Liver (tissue), 9 donors: ENCODE data around the gene DEFB114. TPM values are rescaled to one million over a fixed set of nuclear protein-coding genes. Genes with fewer than 3 reads are reported as not detected.

ENCODE experiments used
- DNase-seq: peaks from one replicate; pipeline ENCODE4 v3.0.0-alpha.2; 2017; ENCODE audit warnings: low spot score
- H3K27ac ChIP-seq, 2 donors: one replicate each; pipeline ENCODE4 v1.7.0; 2013; ENCODE audit warnings: inconsistent platforms in 2 of 2, low read length in 2 of 2, control low read depth in 1 of 2, low read depth in 1 of 2, mild to moderate bottlenecking in 1 of 2
- H3K27me3 ChIP-seq, 4 donors: one replicate each; pipeline versions ENCODE4 v1.6.1 to v1.7.0; 2013; ENCODE audit warnings: low read length in 3 of 4, inconsistent platforms in 1 of 4, mild to moderate bottlenecking in 1 of 4, moderate library complexity in 1 of 4; ENCODE audit not compliant: control insufficient read depth in 4 of 4, insufficient read depth in 4 of 4
- H3K36me3 ChIP-seq, 4 donors: one replicate each; pipeline versions ENCODE4 v1.6.1 to v1.7.0; 2013; ENCODE audit warnings: low read length in 3 of 4, mild to moderate bottlenecking in 3 of 4, low read depth in 1 of 4, moderate library complexity in 1 of 4; ENCODE audit not compliant: control insufficient read depth in 4 of 4, insufficient read depth in 3 of 4
- H3K4me1 ChIP-seq, 4 donors: one replicate each; pipeline versions ENCODE4 v1.6.1 to v1.7.0; 2013; ENCODE audit warnings: low read length in 3 of 4, mild to moderate bottlenecking in 3 of 4, moderate library complexity in 1 of 4; ENCODE audit not compliant: control insufficient read depth in 4 of 4, insufficient read depth in 4 of 4
- H3K4me3 ChIP-seq, 3 donors: one replicate each; pipeline versions ENCODE4 v1.6.1 to v1.7.0; 2013; ENCODE audit warnings: low read length in 3 of 3, control low read depth in 1 of 3, low read depth in 1 of 3, mild to moderate bottlenecking in 1 of 3
- H3K9ac ChIP-seq, 2 donors: one replicate each; pipeline ENCODE4 v1.7.0; 2013; ENCODE audit warnings: low read length in 2 of 2, mild to moderate bottlenecking in 2 of 2, moderate library complexity in 2 of 2, control low read depth in 1 of 2, low read depth in 1 of 2
- H3K9me3 ChIP-seq, 4 donors: one replicate each; pipeline versions ENCODE4 v1.6.1 to v1.7.0; 2013; ENCODE audit warnings: low read length in 3 of 4; ENCODE audit not compliant: control insufficient read depth in 4 of 4
- CTCF ChIP-seq: fragments of 150-350 bp; IDR thresholded peaks from 2 replicates; pipeline ENCODE4 v1.5.1; 2017; ENCODE audit warnings: improper control_type of control experiment, low read depth, low read length; ENCODE audit not compliant: missing input control
- EGR1 ChIP-seq, 2 donors: IDR thresholded peaks; 2 replicates each; pipeline ENCODE4 v1.6.1; 2016 to 2018; ENCODE audit warnings: antibody characterized with exemption in 2 of 2, low read depth in 2 of 2
- FOXA1 ChIP-seq: IDR thresholded peaks from 2 replicates; pipeline ENCODE4 v1.6.1; 2016; ENCODE audit warnings: antibody characterized with exemption
- FOXA2 ChIP-seq: IDR thresholded peaks from 2 replicates; pipeline ENCODE4 v1.6.1; 2016; ENCODE audit warnings: antibody characterized with exemption
- GABPA ChIP-seq, 2 donors: IDR thresholded peaks in 1 of 2; conservative IDR thresholded peaks in 1 of 2; 2 replicates each; pipeline ENCODE4 v1.6.1; 2016; ENCODE audit warnings: antibody characterized with exemption in 2 of 2, mild to moderate bottlenecking in 1 of 2, moderate library complexity in 1 of 2
- HNF4A ChIP-seq, 2 donors: conservative IDR thresholded peaks; 2 replicates each; pipeline ENCODE4 v1.6.1; 2016; ENCODE audit warnings: antibody characterized with exemption in 2 of 2, mild to moderate bottlenecking in 2 of 2
- HNF4G ChIP-seq: IDR thresholded peaks from 2 replicates; pipeline ENCODE4 v1.6.1; 2016; ENCODE audit warnings: antibody characterized with exemption
- JUND ChIP-seq, 2 donors: IDR thresholded peaks; 2 replicates each; pipeline ENCODE4 v1.6.1; 2016; ENCODE audit warnings: antibody characterized with exemption in 2 of 2
- MAX ChIP-seq: IDR thresholded peaks from 2 replicates; pipeline ENCODE4 v1.6.1; 2016; ENCODE audit warnings: antibody characterized with exemption
- NR2F2 ChIP-seq: IDR thresholded peaks from 2 replicates; pipeline ENCODE4 v1.6.1; 2016; ENCODE audit warnings: antibody characterized with exemption
- RAD21 ChIP-seq, 2 donors: IDR thresholded peaks; 2 replicates each; pipeline ENCODE4 v1.6.1; 2016; ENCODE audit warnings: antibody characterized with exemption in 2 of 2, mild to moderate bottlenecking in 2 of 2
- RXRA ChIP-seq, 2 donors: IDR thresholded peaks; 2 replicates each; pipeline ENCODE4 v1.6.1; 2017 to 2018; ENCODE audit warnings: antibody characterized with exemption in 2 of 2, mild to moderate bottlenecking in 1 of 2
- SP1 ChIP-seq: IDR thresholded peaks from 2 replicates; pipeline ENCODE4 v1.6.1; 2018; ENCODE audit warnings: antibody characterized with exemption, mild to moderate bottlenecking
- TAF1 ChIP-seq: conservative IDR thresholded peaks from 2 replicates; pipeline ENCODE4 v1.6.1; 2016; ENCODE audit warnings: antibody characterized with exemption, mild to moderate bottlenecking
- YY1 ChIP-seq: IDR thresholded peaks from 2 replicates; pipeline ENCODE4 v1.6.1; 2016; ENCODE audit warnings: antibody characterized with exemption, mild to moderate bottlenecking
- ZBTB33 ChIP-seq: IDR thresholded peaks from 2 replicates; pipeline ENCODE4 v1.6.1; 2016; ENCODE audit warnings: antibody characterized with exemption
- WGBS: extraction: QIAGEN DNeasy Blood & Tissue Kit; methylation state at CpG from one replicate; pipeline ENCODE4 v1.1.7; 2013; 5-methylcytosine and 5-hydroxymethylcytosine counted together
- polyA plus RNA-seq, 2 donors: library from polyadenylated mRNA; stranded (reverse) in 1 of 2; unstranded in 1 of 2; fragments of 200-250 nt in 1 of 2; fragments of >200 nt in 1 of 2; fragmentation: Nextera tagmentation in 1 of 2; extraction: Ambion mirVana in 1 of 2; gene quantifications; one replicate each; pipeline versions ENCODE4 v1.2.1 to v1.2.3, GENCODE V29; 2013 to 2015
- total RNA-seq, 2 donors: library from RNA; depleted of rRNA; stranded (reverse); fragments of >200 nt; gene quantifications; one replicate each; pipeline ENCODE4 v1.2.3, GENCODE V29; 2014
- TF ChIP-seq, protein P1 (sequence below): IDR thresholded peaks from 2 replicates; pipeline ENCODE4 v1.6.1; 2016; ENCODE audit warnings: antibody characterized with exemption
- TF ChIP-seq, protein P2 (sequence below): IDR thresholded peaks from 2 replicates; pipeline ENCODE4 v1.6.1; 2016; ENCODE audit warnings: antibody characterized with exemption, mild to moderate bottlenecking
- donor health status: healthy.
- donor health status: healthy.
- donor health status: healthy.
- donor health status: healthy.
- donor health status: healthy.

Gene DEFB114, protein sequence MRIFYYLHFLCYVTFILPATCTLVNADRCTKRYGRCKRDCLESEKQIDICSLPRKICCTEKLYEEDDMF
- not detected for total RNA-seq
- not detected for polyA plus RNA-seq

DNA sequence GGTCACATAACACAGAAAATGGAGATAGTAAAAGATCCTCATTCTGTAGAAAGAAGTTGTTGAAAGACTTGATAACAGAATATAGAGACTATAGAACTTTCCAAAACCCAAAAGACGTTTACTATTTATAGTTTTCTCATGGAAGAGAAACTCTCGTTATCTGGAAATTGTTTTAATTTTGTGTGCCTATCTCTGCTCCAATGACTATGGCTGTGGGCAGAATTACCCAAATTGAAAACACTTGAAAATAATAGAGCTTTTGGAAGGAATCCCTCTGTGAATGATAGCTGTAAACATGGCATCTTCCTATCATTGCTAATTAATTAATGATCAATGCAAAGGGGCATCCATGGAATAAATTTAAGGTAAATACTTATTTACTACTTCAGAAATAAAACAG lies at the start of gene DEFB114:
TSS of gene DEFB114 (minus strand) at position 101 of the 400 bp plus-strand sequence. CDS start at position 42, 59 bp downstream.
- H3K4me1 ChIP-seq = no peaks in the 10 kb centered on the region
- WGBS = 60% methylated on average over 2 of the region's 2 CpGs
- no peaks in the 10 kb centered on the region for H3K9me3 ChIP-seq
- H3K27ac ChIP-seq = no peak within 1 kb of the TSS
- no peak for TF ChIP-seq GABPA (IDR thresholded peaks at IDR 0.05 in 1 of 2, conservative IDR thresholded peaks at IDR 0.05 in 1 of 2)
- TF ChIP-seq, protein P1, sequence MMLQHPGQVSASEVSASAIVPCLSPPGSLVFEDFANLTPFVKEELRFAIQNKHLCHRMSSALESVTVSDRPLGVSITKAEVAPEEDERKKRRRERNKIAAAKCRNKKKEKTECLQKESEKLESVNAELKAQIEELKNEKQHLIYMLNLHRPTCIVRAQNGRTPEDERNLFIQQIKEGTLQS = no peak
- no peak for TF ChIP-seq RXRA (IDR thresholded peaks at IDR 0.05)
- TF ChIP-seq YY1 = no peak
- TF ChIP-seq CTCF = no peak
- TF ChIP-seq ZBTB33 = no peak
- TF ChIP-seq MAX = no peak
- TF ChIP-seq NR2F2 = no peak
- no peak for TF ChIP-seq FOXA2
- no peak for TF ChIP-seq FOXA1
- no peak for TF ChIP-seq SP1
- no peak for TF ChIP-seq HNF4G
- no peak for TF ChIP-seq EGR1 (IDR thresholded peaks at IDR 0.05; ENCODE audit: low read depth in 2 of 2)
- no peak for TF ChIP-seq TAF1
- no peak for TF ChIP-seq JUND (IDR thresholded peaks at IDR 0.05)
- no peak for TF ChIP-seq RAD21 (IDR thresholded peaks at IDR 0.05)
- no peak for TF ChIP-seq HNF4A (conservative IDR thresholded peaks at IDR 0.05)
- TF ChIP-seq, protein P2, sequence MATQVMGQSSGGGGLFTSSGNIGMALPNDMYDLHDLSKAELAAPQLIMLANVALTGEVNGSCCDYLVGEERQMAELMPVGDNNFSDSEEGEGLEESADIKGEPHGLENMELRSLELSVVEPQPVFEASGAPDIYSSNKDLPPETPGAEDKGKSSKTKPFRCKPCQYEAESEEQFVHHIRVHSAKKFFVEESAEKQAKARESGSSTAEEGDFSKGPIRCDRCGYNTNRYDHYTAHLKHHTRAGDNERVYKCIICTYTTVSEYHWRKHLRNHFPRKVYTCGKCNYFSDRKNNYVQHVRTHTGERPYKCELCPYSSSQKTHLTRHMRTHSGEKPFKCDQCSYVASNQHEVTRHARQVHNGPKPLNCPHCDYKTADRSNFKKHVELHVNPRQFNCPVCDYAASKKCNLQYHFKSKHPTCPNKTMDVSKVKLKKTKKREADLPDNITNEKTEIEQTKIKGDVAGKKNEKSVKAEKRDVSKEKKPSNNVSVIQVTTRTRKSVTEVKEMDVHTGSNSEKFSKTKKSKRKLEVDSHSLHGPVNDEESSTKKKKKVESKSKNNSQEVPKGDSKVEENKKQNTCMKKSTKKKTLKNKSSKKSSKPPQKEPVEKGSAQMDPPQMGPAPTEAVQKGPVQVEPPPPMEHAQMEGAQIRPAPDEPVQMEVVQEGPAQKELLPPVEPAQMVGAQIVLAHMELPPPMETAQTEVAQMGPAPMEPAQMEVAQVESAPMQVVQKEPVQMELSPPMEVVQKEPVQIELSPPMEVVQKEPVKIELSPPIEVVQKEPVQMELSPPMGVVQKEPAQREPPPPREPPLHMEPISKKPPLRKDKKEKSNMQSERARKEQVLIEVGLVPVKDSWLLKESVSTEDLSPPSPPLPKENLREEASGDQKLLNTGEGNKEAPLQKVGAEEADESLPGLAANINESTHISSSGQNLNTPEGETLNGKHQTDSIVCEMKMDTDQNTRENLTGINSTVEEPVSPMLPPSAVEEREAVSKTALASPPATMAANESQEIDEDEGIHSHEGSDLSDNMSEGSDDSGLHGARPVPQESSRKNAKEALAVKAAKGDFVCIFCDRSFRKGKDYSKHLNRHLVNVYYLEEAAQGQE = no peak
- no peak for DNase-seq
- no peaks in the 10 kb centered on the region for H3K36me3 ChIP-seq
- H3K9ac ChIP-seq = no peak within 1 kb of the TSS
- no peaks in the 10 kb centered on the region for H3K27me3 ChIP-seq
- no peak within 1 kb of the TSS for H3K4me3 ChIP-seq
